Measurements from ENCODE around the gene DLGAP4.
"Not testable (repeated sequence)": the region's sequence is repeated elsewhere in the genome, so short reads cannot be mapped to it uniquely, and the experiment has no call there.

Gene DLGAP4

DNA sequence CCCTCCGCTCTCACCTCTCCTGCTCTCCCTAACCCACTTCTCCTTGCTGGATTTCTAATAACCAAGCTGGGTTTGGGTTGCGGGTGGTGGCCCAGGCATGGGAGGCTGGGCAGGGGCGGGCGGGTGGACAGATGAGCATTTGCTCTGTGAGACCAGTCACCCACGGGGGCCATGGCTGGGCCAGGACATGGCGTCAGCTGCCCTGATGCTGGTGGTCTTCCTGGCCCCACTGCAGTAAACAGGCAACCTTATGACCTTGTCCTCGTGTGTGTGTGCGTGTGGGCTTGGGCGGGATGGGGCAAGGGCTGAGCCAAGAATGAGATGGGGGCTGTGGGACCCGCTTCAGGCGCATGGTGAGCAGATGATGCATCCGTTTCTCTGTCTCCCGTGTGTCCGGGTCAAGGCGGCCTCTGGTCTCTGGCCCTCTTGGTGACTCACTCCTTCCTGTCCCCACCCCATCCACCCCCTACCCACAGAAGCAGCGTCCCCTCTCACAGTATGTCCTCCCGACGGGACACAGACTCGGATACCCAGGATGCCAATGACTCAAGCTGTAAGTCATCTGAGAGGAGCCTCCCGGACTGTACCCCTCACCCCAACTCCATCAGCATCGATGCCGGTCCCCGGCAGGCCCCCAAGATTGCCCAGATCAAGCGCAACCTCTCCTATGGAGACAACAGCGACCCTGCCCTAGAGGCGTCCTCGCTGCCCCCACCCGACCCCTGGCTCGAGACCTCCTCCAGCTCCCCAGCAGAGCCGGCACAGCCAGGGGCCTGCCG, 193.8 kb downstream of the DLGAP4 start:
- DNase-seq (ENCODE audit: low spot score) = no peak

DNA sequence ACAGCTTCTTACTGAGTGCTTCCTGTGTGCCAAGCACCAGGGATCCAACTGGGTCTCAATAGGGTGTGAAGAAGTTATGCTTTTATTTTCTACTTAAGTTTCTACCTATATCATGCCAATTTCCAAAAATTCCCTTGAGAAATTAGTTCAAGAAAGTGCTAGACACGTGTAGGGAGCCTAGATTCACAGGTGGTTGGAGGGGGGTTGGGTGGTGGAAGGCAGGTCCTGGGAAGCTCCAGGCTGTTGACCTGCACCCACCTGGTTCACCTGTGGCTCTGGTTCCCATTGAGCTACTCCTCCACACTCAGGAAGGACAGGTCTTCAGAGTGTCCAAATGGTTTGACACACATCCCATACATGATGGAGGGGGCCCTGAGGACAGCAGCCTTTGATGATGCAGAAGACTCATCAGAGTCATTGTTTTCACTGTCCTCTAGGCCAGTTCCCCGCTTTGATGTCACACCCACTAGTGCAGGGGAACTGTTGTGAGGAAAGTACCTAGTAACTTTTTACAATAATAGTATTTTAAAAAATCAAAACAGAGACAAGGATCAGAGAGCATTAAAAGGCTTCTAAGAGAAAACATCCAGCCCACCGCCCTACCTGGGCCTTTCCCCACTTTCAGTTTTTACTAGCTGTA, 195.3 kb downstream of the DLGAP4 start:
- DNase-seq (ENCODE audit: low spot score) = no peak

- no peak for DNase-seq (ENCODE audit: low spot score)
These were observed 198.2 kb downstream of the DLGAP4 start for GRCh38 chr20:36504295-36504694.

DNA sequence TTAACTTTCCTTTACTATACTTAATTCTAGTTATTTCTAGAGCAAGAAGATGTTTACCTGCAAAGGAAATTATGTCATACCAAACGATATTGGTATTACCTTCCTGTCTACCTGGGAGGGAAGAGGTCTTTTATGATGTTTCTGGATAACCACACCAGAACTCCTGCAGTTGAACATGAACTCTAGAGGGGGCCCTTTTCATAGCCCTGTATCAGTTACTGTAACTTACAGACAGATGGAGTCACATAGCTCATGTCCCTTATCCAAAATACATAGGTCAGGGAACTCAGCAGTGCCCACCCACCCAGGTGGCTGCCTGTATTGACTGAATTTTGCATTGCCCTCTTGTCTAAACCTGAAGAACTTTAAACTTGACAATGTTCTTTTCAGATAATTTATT, 200.1 kb downstream of the DLGAP4 start:
- DNase-seq (ENCODE audit: low spot score) = no peak

DNA sequence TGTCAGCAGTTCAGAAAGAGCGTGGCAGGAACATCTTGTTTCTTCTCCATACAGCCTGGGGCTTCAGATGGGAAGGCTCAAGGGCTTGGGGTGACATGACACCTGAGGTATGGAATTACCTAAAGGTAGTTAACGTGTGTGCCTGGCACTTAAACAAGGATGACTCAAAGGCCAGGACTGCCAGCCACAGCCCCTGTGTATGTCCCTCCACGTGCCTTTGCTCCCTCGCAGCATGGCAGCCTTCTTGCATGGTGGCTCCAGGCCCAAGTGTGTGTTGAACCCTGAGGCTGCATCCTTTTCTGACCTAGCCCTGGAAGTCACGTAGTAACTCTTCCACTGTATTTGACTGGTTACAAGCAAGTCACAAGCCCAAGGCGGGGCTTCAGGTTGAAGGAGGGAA, 201.6 kb downstream of the DLGAP4 start:
- DNase-seq (ENCODE audit: low spot score) = no peak

GRCh38 chr20:36519012-36519719, 213.0 kb downstream of the DLGAP4 start:
- no peak for DNase-seq (ENCODE audit: low spot score)

- DNase-seq (ENCODE audit: low spot score) = no peak
These were observed 213.8 kb downstream of the DLGAP4 start for GRCh38 chr20:36519944-36520343.

DNA sequence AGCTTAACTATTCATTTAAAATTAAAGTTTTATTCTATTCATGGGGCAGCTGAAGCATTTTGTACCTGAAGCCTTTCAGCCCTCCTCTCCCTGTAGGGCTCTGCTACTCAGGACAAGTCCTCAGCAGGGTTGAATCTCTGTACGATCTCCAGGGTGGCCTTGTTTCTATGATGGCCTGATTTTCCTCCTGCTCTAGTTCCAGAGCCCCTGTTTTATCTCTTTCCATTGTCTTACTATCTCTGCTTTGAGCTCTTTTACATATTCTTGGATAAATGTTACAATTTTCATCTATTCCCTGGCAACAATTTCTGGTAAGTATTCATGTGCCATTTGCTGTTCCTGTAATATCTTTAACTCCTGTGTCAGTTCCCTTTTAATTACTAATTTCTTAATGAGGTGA, 215.4 kb downstream of the DLGAP4 start:
- no peak for DNase-seq (ENCODE audit: low spot score)

DNA sequence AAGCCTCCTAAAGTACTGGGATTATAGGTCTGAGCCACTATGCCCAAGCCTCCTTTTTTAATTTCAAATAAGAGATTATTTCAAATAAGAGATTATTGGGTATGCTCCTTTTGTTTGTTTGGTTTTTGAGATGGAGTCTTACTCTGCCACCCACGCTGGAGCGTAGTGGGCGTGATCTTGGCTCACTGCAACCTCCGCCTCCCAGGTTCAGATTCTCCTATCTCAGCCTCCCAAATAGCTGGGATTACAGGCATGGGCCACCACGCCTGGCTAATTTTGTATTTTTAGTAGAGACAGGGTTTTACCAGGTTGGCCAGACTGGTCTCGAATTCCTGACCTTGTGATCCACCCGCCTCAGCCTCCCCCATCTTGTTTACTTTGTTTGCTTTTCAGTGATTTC, 216.3 kb downstream of the DLGAP4 start:
- DNase-seq (ENCODE audit: low spot score) = not testable (repeated sequence)

DNA sequence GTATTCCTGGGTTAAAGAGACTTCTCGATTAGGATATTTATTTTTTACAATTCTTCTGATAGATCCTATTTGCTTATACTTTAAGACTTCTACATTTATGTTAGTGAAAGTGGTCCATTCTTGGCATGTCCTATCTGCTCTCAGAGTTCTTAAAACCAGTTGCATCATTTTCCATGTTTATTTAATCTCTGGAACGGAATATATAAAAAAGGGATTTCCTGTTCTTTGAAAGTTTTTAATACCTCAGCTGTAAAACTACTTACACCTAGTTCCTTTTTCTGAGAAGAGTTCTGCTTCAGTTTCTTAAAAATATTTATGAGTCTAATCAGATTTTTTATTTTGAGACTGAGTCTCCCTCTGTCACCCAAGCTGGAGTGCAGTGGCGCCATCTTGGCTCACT, 217.2 kb downstream of the DLGAP4 start:
- DNase-seq (ENCODE audit: low spot score) = no peak

DNA sequence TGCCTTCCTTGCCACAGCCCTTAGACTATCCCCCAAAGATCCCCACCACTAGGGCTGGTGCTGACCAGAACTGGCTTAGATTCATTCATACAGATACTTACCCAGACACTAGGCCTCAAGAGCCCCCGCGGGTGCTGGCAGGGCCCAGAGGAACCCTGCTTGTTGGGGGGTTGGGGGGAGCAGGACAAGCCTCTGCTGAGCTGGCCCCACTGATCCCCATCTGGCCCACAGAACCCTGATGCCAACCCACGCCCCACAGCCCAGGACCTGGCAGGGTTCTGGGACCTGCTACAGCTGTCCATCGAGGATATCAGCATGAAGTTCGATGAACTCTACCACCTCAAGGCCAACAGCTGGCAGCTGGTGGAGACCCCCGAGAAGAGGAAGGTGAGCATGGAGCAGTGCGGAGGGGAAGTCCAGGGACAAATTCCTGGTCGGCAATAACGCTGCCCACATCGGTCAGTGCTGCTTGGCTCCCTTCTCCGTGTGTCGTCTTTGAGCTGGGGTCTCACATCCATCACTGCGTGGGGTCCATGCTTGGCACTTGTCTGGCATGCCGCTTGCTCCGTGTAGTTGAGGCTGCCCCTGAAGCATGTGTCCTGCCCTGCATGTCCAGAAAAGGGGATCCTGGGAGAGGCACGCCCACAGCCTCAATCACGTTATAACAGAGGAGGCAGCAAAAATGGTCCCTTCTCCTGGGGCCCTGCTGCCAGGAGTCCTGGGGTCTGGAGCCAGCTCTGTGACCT, 219.7 kb downstream of the DLGAP4 start:
- no peak for DNase-seq (ENCODE audit: low spot score)

- no peak for DNase-seq (ENCODE audit: low spot score)
These were observed 220.4 kb downstream of the DLGAP4 start for GRCh38 chr20:36526521-36527011.

DNA sequence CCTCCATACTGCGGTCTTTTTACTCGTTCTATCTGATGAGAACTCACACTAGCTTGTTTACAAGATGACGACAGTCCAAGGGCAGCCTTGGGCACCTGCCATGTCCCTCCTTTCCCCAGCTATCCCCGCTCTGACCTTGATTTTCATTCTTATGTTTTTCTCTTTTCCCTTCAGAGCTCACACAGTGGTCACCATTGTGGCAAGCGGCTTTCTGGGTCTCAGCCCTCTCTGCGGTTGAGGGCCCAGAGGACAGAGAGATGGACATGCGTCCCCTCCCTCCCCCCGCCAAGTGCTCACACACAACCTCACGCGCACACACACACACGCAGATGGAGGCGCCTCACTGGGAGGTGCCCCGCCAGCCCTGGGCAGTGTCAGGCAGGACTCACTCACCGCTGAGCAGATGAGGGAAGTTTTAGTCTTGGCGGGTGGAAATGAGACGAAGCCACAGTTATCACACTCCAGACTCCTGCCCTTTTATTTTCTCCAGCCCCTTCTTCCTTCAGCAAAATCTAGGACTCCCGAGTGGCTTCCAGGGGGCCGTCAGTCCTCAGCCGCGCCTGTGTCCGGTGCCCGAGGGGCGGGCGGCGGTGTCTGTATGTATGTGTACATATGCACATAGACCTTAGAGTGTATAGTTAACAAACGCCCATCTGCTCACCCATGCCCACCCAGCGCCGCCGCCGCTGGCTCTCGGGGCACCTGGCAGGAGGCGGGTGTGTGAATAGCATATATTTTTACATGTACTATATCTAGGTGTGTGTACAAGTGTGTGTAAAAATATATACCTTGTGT, 221.4 kb downstream of the DLGAP4 start:
- DNase-seq (ENCODE audit: low spot score) = no peak

DNA sequence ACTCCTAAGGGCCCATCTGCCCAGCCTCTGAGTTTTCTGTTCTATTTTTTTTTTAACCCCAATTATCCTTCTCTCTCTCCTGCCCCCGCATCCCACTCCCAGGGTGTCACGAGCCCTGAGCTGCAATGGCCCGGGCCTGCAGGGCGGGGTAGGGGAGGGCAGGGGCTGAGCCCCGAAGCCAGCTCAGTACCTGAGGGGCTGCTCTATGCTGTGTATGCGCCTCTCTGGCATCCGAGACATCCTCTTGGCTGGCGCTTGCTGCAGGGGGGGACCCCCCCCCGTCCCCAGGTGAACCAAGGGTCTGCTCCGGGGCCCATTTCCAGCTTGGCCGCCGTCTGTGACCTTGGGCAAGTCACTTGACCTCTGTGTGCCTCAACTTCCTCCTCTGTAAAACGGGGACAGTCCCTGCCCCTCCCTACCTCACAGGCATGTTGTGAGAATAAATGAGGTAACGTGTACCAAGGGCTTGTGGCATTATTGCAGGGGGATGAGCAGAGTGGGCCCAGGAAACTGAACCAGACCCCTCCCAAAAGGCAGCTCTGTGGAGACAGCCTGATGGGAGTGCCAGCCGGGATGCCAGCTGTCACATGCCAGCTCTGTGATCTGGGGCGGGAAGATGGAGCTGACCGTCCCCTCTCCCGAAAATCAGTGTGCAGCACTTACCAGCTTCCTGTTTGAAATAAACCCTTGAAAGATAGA, 222.2 kb downstream of the DLGAP4 start:
- DNase-seq (ENCODE audit: low spot score) = no peak

- no peak for DNase-seq (ENCODE audit: low spot score)
These were observed 222.8 kb downstream of the DLGAP4 start for GRCh38 chr20:36528875-36529417.

- no peak for DNase-seq (ENCODE audit: low spot score)
These were observed 226.2 kb downstream of the DLGAP4 start for GRCh38 chr20:36532388-36532787.

DNA sequence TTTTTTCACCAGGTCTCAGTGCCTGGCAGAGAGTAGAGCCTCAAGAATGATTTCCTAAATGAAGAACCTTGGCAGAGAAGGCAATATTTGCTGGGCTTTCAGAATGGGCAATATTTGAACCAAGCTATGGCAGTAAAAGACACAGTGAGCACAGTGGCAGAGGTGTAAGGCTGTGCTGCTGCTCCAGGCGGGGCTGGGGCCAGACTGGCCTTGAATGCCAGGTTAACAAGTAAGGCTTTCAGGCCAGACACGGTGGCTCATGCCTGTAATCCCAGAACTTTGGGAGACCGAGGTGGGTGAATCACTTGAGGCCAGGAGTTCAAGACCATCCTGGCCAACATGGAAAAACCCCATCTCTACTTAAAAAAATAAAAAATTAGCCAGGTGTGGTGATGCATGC, 226.7 kb downstream of the DLGAP4 start:
- DNase-seq (ENCODE audit: low spot score) = no peak

GRCh38 chr20:36538026-36538722, 232.0 kb downstream of the DLGAP4 start:
- no peak for DNase-seq (ENCODE audit: low spot score)

DNA sequence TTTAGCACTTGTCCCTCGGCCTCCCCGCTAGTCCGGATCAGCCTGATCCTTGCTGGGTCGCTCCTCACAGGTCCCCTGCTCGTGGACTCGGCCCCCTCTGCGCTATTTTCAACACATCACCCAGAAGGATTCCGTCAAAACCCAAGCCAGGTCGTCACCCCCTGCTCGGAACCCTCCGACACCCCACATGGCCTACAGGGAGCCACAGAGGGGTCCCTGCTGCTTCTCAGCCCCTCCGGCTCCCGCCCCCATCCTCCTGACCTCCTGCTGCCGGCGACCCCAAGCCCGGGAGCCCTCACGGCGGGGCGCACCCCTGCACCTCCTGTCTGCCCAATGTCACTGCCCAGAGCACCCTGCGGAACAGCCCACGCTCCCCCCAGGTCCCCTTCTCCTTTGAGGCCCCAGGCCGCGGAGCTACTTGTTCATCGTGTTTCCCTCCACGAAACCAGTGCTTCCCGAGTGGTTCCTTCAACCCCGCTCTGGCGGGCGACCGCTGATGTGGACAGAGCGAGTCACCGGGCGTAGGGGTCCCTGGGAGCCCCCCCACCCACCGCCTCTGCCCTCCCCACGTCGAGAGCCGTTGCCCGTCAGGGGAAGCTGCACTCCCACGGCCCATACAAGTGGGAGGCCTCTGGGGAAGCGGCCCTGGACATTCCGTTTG, 234.5 kb downstream of the DLGAP4 start:
- peak; percentile 63 for DNase-seq (ENCODE audit: low spot score)
